SK-N-SH treated with all-trans-retinoic acid at 6 μM for 48 hours (cell line): ENCODE results near the gene CFAP20.
"Not testable (repeated sequence)": the region's sequence is repeated elsewhere in the genome, so short reads cannot be mapped to it uniquely, and the experiment has no call there.

ENCODE experiments used
- CSDC2 ChIP-seq: fragments of 250-450 bp; sonication (Bioruptor Pico); IDR thresholded peaks from 2 replicates; pipeline ENCODE4 v1.5.0; 2020; ENCODE audit warnings: mild to moderate bottlenecking, moderate library complexity
- ESRRG ChIP-seq: fragments of 250-450 bp; sonication (Bioruptor Pico); IDR thresholded peaks from 2 replicates; pipeline ENCODE4 v1.6.1; 2021; ENCODE audit warnings: mild to moderate bottlenecking
- OSR1 ChIP-seq: fragments of 250-450 bp; sonication (Bioruptor Pico); IDR thresholded peaks from 2 replicates; pipeline ENCODE4 v1.8.0; 2022; ENCODE audit warnings: moderate library complexity, mild to moderate bottlenecking, inconsistent platforms
- PATZ1 ChIP-seq: fragments of 250-450 bp; sonication (Bioruptor Pico); IDR thresholded peaks from 2 replicates; pipeline ENCODE4 v1.8.0; 2020; ENCODE audit warnings: mild to moderate bottlenecking, moderate library complexity, borderline replicate concordance
- ZNF70 ChIP-seq: fragments of 450-650 bp; formaldehyde crosslinking; IDR thresholded peaks from 2 replicates; pipeline ENCODE4 v1.5.0; 2020; ENCODE audit warnings: mild to moderate bottlenecking, moderate library complexity

GRCh38 chr16:58072134-58072533 is 57.0 kb downstream of the CFAP20 start:
- not testable (repeated sequence) for TF ChIP-seq ZNF70, ESRRG, PATZ1, OSR1, CSDC2 (CRISPR knock-in tag)
